Rectal smooth muscle tissue (tissue), 1 donor: ENCODE data around the gene RBP5.
A peak's percentile ranks its signal among the peaks of the same experiment; 100 is the strongest.

Experiments
- H3K27ac ChIP-seq: one replicate; pipeline ENCODE4 v1.7.0; 2013; ENCODE audit warnings: low read depth, low read length, inconsistent platforms
- H3K27me3 ChIP-seq: one replicate; pipeline ENCODE4 v1.7.0; 2013; ENCODE audit warnings: low read length; ENCODE audit not compliant: control insufficient read depth, insufficient read depth
- H3K36me3 ChIP-seq: one replicate; pipeline ENCODE4 v1.7.0; 2013; ENCODE audit warnings: low read length; ENCODE audit not compliant: control insufficient read depth, insufficient read depth
- H3K4me1 ChIP-seq: one replicate; pipeline ENCODE4 v1.7.0; 2013; ENCODE audit warnings: low read length; ENCODE audit not compliant: control insufficient read depth, insufficient read depth
- H3K4me3 ChIP-seq: one replicate; pipeline ENCODE4 v1.7.0; 2013; ENCODE audit warnings: low read length
- H3K9ac ChIP-seq: one replicate; pipeline ENCODE4 v1.7.0; 2013; ENCODE audit warnings: low read length

Gene RBP5

GRCh38 chr12:7129872-7130691 is 1.4 kb upstream of the RBP5 start, which contains the start of gene CLSTN3:
TSS of gene CLSTN3 (plus strand) at chr12:7130371. CDS start at chr12:7130649, 278 bp downstream.
- Histone ChIP-seq H3K9ac (peak within 1 kb of the TSS; percentile 82), H3K27me3 (no peaks in the 10 kb centered on the region), H3K4me1 (peaks cover 6% of the 10 kb centered on the region), H3K36me3 (no peaks in the 10 kb centered on the region), H3K27ac (no peak within 1 kb of the TSS), H3K4me3 (peak within 1 kb of the TSS; percentile 78)

GRCh38 chr12:7129287-7129871 is 690 bp upstream of the RBP5 start:
- Histone ChIP-seq H3K36me3 (no peaks in the 10 kb centered on the region), H3K9ac (peak overlapping the region; percentile 28), H3K27ac (no peak overlapping the region), H3K27me3 (no peaks in the 10 kb centered on the region), H3K4me3 (peak overlapping the region; percentile 78), H3K4me1 (peaks cover 6% of the 10 kb centered on the region)

GRCh38 chr12:7127916-7128626 is 618 bp downstream of the RBP5 start:
- H3K27ac ChIP-seq, result no peak overlapping the region
- no peaks in the 10 kb centered on the region for H3K27me3 ChIP-seq
- no peak overlapping the region for H3K9ac ChIP-seq
- H3K4me3 ChIP-seq, result peak overlapping the region; percentile 3
- H3K4me1 ChIP-seq, result peaks cover 6% of the 10 kb centered on the region
- H3K36me3 ChIP-seq, result no peaks in the 10 kb centered on the region

- peaks cover 6% of the 10 kb centered on the region for H3K4me1 ChIP-seq
- no peak overlapping the region for H3K4me3 ChIP-seq
- H3K9ac ChIP-seq, result no peak overlapping the region
- H3K36me3 ChIP-seq, result no peaks in the 10 kb centered on the region
- H3K27ac ChIP-seq, result no peak overlapping the region
- H3K27me3 ChIP-seq, result no peaks in the 10 kb centered on the region
These were observed 3.0 kb downstream of the RBP5 start for GRCh38 chr12:7125632-7126227.

GRCh38 chr12:7123806-7124522 is 4.7 kb downstream of the RBP5 start:
- H3K9ac ChIP-seq, result no peak overlapping the region
- no peaks in the 10 kb centered on the region for H3K36me3 ChIP-seq
- H3K4me3 ChIP-seq, result no peak overlapping the region
- no peak overlapping the region for H3K27ac ChIP-seq
- H3K4me1 ChIP-seq, result no peaks in the 10 kb centered on the region
- no peaks in the 10 kb centered on the region for H3K27me3 ChIP-seq

GRCh38 chr12:7122811-7123769 is 5.6 kb downstream of the RBP5 start:
- H3K4me3 ChIP-seq, result no peak overlapping the region
- H3K9ac ChIP-seq, result no peak overlapping the region
- no peak overlapping the region for H3K27ac ChIP-seq
- H3K27me3 ChIP-seq, result no peaks in the 10 kb centered on the region
- H3K4me1 ChIP-seq, result no peaks in the 10 kb centered on the region
- no peaks in the 10 kb centered on the region for H3K36me3 ChIP-seq

- no peaks in the 10 kb centered on the region for H3K36me3 ChIP-seq
- no peak overlapping the region for H3K9ac ChIP-seq
- H3K4me3 ChIP-seq, result no peak overlapping the region
- no peaks in the 10 kb centered on the region for H3K27me3 ChIP-seq
- no peaks in the 10 kb centered on the region for H3K4me1 ChIP-seq
- no peak overlapping the region for H3K27ac ChIP-seq
These were observed 7.4 kb downstream of the RBP5 start for GRCh38 chr12:7121324-7121723.

GRCh38 chr12:7120166-7120565 is 8.5 kb downstream of the RBP5 start:
- Histone ChIP-seq H3K36me3 (no peaks in the 10 kb centered on the region), H3K27ac (no peak overlapping the region), H3K27me3 (no peaks in the 10 kb centered on the region), H3K9ac (no peak overlapping the region), H3K4me3 (no peak overlapping the region), H3K4me1 (no peaks in the 10 kb centered on the region)

- H3K27me3 ChIP-seq, result no peaks in the 10 kb centered on the region
- no peaks in the 10 kb centered on the region for H3K36me3 ChIP-seq
- H3K4me1 ChIP-seq, result no peaks in the 10 kb centered on the region
These were observed 9.8 kb downstream of the RBP5 start for GRCh38 chr12:7118881-7119280.

GRCh38 chr12:7117670-7118069 is 11.0 kb downstream of the RBP5 start:
- no peak overlapping the region for H3K27ac ChIP-seq
- H3K4me3 ChIP-seq, result no peak overlapping the region
- H3K36me3 ChIP-seq, result no peaks in the 10 kb centered on the region
- H3K4me1 ChIP-seq, result no peaks in the 10 kb centered on the region
- no peak overlapping the region for H3K9ac ChIP-seq
- no peaks in the 10 kb centered on the region for H3K27me3 ChIP-seq

More at GRCh38 chr12:7118881-7119280, 9.8 kb downstream of the RBP5 start:
- H3K9ac ChIP-seq, result no peak overlapping the region
- no peak overlapping the region for H3K27ac ChIP-seq
- no peak overlapping the region for H3K4me3 ChIP-seq

- Histone ChIP-seq H3K27me3 (no peaks in the 10 kb centered on the region), H3K4me3 (no peak overlapping the region), H3K4me1 (no peaks in the 10 kb centered on the region), H3K9ac (no peak overlapping the region), H3K36me3 (no peaks in the 10 kb centered on the region), H3K27ac (no peak overlapping the region)
These were observed 11.8 kb downstream of the RBP5 start for GRCh38 chr12:7116916-7117315.
